Hematopoietic multipotent progenitor cell (in vitro differentiated cells): ENCODE results near the gene CCDC187. TPM values are rescaled to one million over a fixed set of nuclear protein-coding genes. Genes with fewer than 3 reads are reported as not detected.
A peak's percentile ranks its signal among the peaks of the same experiment; 100 is the strongest.

ENCODE experiments used
- DNase-seq, 3 donors: peaks; one replicate each; pipeline ENCODE4 v3.0.0-alpha.2; 2011 to 2015; ENCODE audit warnings: low read depth in 2 of 3, low spot score in 2 of 3
- total RNA-seq: library from RNA; depleted of rRNA; stranded (reverse); fragments of >200 nt; gene quantifications from one replicate; pipeline ENCODE4 v1.2.3, GENCODE V29; 2012

CCDC187 gene
- total RNA-seq, 1 donor, result 0.81 TPM

- DNase-seq, result no peak
These were observed 16.9 kb downstream of the CCDC187 start for GRCh38 chr9:136286987-136287379.

GRCh38 chr9:136286359-136286986, 17.4 kb downstream of the CCDC187 start:
- DNase-seq, result no peak

- DNase-seq, result no peak
These were observed 18.2 kb downstream of the CCDC187 start for GRCh38 chr9:136285501-136286358.

GRCh38 chr9:136284951-136285350, 18.9 kb downstream of the CCDC187 start:
- no peak for DNase-seq

GRCh38 chr9:136284311-136284710, 19.6 kb downstream of the CCDC187 start:
- DNase-seq, result no peak

- DNase-seq, result peak; percentile 49 to 86 (median 78)
These were observed 20.3 kb downstream of the CCDC187 start for GRCh38 chr9:136283291-136284235.

GRCh38 chr9:136282272-136282861, 21.5 kb downstream of the CCDC187 start:
- DNase-seq, result peak in 2 of 3 donors; percentile 58 to 70

GRCh38 chr9:136281421-136282271, 22.2 kb downstream of the CCDC187 start:
- DNase-seq, result no peak

- DNase-seq, result no peak
These were observed 23.2 kb downstream of the CCDC187 start for GRCh38 chr9:136280535-136281315.

GRCh38 chr9:136279471-136279870, 24.4 kb downstream of the CCDC187 start:
- no peak for DNase-seq

- no peak for DNase-seq
These were observed 25.0 kb downstream of the CCDC187 start for GRCh38 chr9:136278894-136279293.

- DNase-seq, result no peak
These were observed 25.7 kb downstream of the CCDC187 start for GRCh38 chr9:136278221-136278620.

- DNase-seq, result no peak
These were observed 26.1 kb downstream of the CCDC187 start for GRCh38 chr9:136277746-136278145.

- DNase-seq, result no peak
These were observed 27.2 kb downstream of the CCDC187 start for GRCh38 chr9:136276716-136277115.

GRCh38 chr9:136275655-136276429, 28.1 kb downstream of the CCDC187 start:
- no peak for DNase-seq

GRCh38 chr9:136274786-136275654, 28.9 kb downstream of the CCDC187 start:
- no peak for DNase-seq
